ENCODE measurements around the gene RPL22L1. TPM values are rescaled to one million over a fixed set of nuclear protein-coding genes. Genes with fewer than 3 reads are reported as not detected.
A peak's percentile ranks its signal among the peaks of the same experiment; 100 is the strongest.

The RPL22L1 gene
- total RNA-seq (2021) (57.3 and 60.3 TPM in 2 replicates), Bru-seq, nascent RNA (percentile 100 among the genes with signal in this experiment), BruChase-seq, experiment 1, labeled RNA remaining after a 2-hour chase (percentile 96 among the genes with signal in this experiment), BruChase-seq, experiment 2, labeled RNA remaining after a 6-hour chase (percentile 97 among the genes with signal in this experiment)
- long read RNA-seq, transcript RPL22L1-201 (4 exons, 2,190 nt), result major isoform, 15 of 23 reads
- long read RNA-seq, partial matches to known transcripts, result 1 of 23 reads
- long read RNA-seq, other reads (novel, unspliced or antisense), result 0 of 23 reads

- intact Hi-C loops (cut with micrococcal nuclease; ENCODE audit: unreplicated experiment), result loop anchor here (5.0 kb wide), 1 partner anchor 37 kb away; the partner anchor contains the start of gene EIF5A2
- peaks cover 35% of the 10 kb centered on the region for H3K4me1 ChIP-seq (replicated peaks; ENCODE audit: insufficient read depth)
- H3K79me2 ChIP-seq (ENCODE audit: low read depth), result peaks cover 36% of the 10 kb centered on the region
- H3K36me3 ChIP-seq (ENCODE audit: low read depth), result peaks cover 41% of the 10 kb centered on the region
- peak within 1 kb of the TSS; percentile 92 for H3K4me3 ChIP-seq
- TF ChIP-seq CTCF (conservative IDR thresholded peaks at IDR 0.05) (no peak; the same call in 1 of the 2 replicates), EZH2 (IDR thresholded peaks at IDR 0.05; ENCODE audit: low read depth) (no peak)
- ChIA-PET CTCF (interaction anchor here (0.6 to 0.7 kb wide), 2 partner anchors 58 to 1628 kb away, joined by 3 to 4 read pairs; no protein-coding TSS in a partner anchor), POLR2A (ENCODE audit: unreplicated experiment) (interaction anchor here (0.5 to 1.2 kb wide), 21 partner anchors 15 to 1918 kb away, joined by 3 to 15 read pairs (median 5); no protein-coding TSS in a partner anchor)
- no peaks in the 10 kb centered on the region for H3K9me2 ChIP-seq (ENCODE audit: insufficient read depth)
- H3K9me3 ChIP-seq (ENCODE audit: insufficient read depth, low read depth), result no peaks in the 10 kb centered on the region
- peak within 1 kb of the TSS; percentile 85 for H2AFZ ChIP-seq
- BruUV-seq (replicated peaks), result TSS peak; percentile 71
- peak within 1 kb of the TSS; percentile 88 for H3K4me2 ChIP-seq
- H3F3A ChIP-seq (ENCODE audit: insufficient read depth, low read depth), result peaks cover 63% of the 10 kb centered on the region
- peak; percentile 96 for DNase-seq
- peak within 1 kb of the TSS; percentile 94 for H3K27ac ChIP-seq
- no peaks in the 10 kb centered on the region for H3K27me3 ChIP-seq (ENCODE audit: insufficient read depth, low read depth)
- H4K20me1 ChIP-seq (ENCODE audit: insufficient read depth), result peaks cover 42% of the 10 kb centered on the region
These were observed at the start of gene RPL22L1 for GRCh38 chr3:170869645-170870593. Gene RPL22L1, minus strand, starts transcription at chr3:170870195. Its CDS starts 28 bp downstream, at chr3:170870167.

GRCh38 chr3:170918715-170919114, 48.7 kb upstream of the RPL22L1 start:
- H3K9me3 ChIP-seq (ENCODE audit: insufficient read depth, low read depth), result peaks cover 25% of the 10 kb centered on the region
- DNase-seq, result peak in 1 of 2 experiments; percentile 31
- POLR2A ChIA-PET (ENCODE audit: unreplicated experiment), result interaction anchor here (0.7 kb wide), 1 partner anchor 9 kb away, joined by 6 read pairs; no protein-coding TSS in a partner anchor
- H4K20me1 ChIP-seq (ENCODE audit: insufficient read depth), result no peaks in the 10 kb centered on the region
- CTCF ChIA-PET, result no interaction called here
- no peaks in the 10 kb centered on the region for H3K4me1 ChIP-seq (replicated peaks; ENCODE audit: insufficient read depth)
- H3K36me3 ChIP-seq (ENCODE audit: low read depth), result no peaks in the 10 kb centered on the region
- H3K4me3 ChIP-seq, result no peak overlapping the region
- intact Hi-C loops (cut with micrococcal nuclease; ENCODE audit: unreplicated experiment), result no loop called here
- no peaks in the 10 kb centered on the region for H3K9me2 ChIP-seq (ENCODE audit: insufficient read depth)
- H3K4me2 ChIP-seq, result no peak overlapping the region
- no peaks in the 10 kb centered on the region for H3K27me3 ChIP-seq (ENCODE audit: insufficient read depth, low read depth)
- H3K79me2 ChIP-seq (ENCODE audit: low read depth), result no peaks in the 10 kb centered on the region
- no peaks in the 10 kb centered on the region for H3F3A ChIP-seq (ENCODE audit: insufficient read depth, low read depth)
- no TSS peak for BruUV-seq (replicated peaks)
- H3K27ac ChIP-seq, result no peak overlapping the region
- no peak for TF ChIP-seq CTCF (conservative IDR thresholded peaks at IDR 0.05)
- no peak for TF ChIP-seq EZH2 (IDR thresholded peaks at IDR 0.05; ENCODE audit: low read depth)
- no peak overlapping the region for H2AFZ ChIP-seq

GRCh38 chr3:170914690-170915089, 44.7 kb upstream of the RPL22L1 start:
- intact Hi-C loops (cut with micrococcal nuclease; ENCODE audit: unreplicated experiment), result no loop called here
- H3K4me2 ChIP-seq, result no peak overlapping the region
- H3K27me3 ChIP-seq (ENCODE audit: insufficient read depth, low read depth), result no peaks in the 10 kb centered on the region
- POLR2A ChIA-PET (ENCODE audit: unreplicated experiment), result no interaction called here
- no TSS peak for BruUV-seq (replicated peaks)
- H3K4me3 ChIP-seq, result no peak overlapping the region
- H2AFZ ChIP-seq, result no peak overlapping the region
- H3K9me3 ChIP-seq (ENCODE audit: insufficient read depth, low read depth), result peaks cover 32% of the 10 kb centered on the region
- DNase-seq, result peak in 1 of 2 experiments; percentile 29
- no peaks in the 10 kb centered on the region for H3K4me1 ChIP-seq (replicated peaks; ENCODE audit: insufficient read depth)
- H3F3A ChIP-seq (ENCODE audit: insufficient read depth, low read depth), result peaks cover 9% of the 10 kb centered on the region; the same call in 1 of the 2 replicates
- no peaks in the 10 kb centered on the region for H4K20me1 ChIP-seq (ENCODE audit: insufficient read depth)
- CTCF ChIA-PET, result no interaction called here
- no peaks in the 10 kb centered on the region for H3K36me3 ChIP-seq (ENCODE audit: low read depth)
- H3K27ac ChIP-seq, result no peak overlapping the region
- TF ChIP-seq CTCF (conservative IDR thresholded peaks at IDR 0.05) (no peak), EZH2 (IDR thresholded peaks at IDR 0.05; ENCODE audit: low read depth) (no peak)
- no peaks in the 10 kb centered on the region for H3K79me2 ChIP-seq (ENCODE audit: low read depth)
- H3K9me2 ChIP-seq (ENCODE audit: insufficient read depth), result no peaks in the 10 kb centered on the region

All from PC-9 (cell line).